Dermis microvascular lymphatic vessel endothelial cell (primary cell): Measurements from ENCODE around the gene RGS5. TPM values are rescaled to one million over a fixed set of nuclear protein-coding genes. Genes with fewer than 3 reads are reported as not detected.

Experiments
- DNase-seq, 2 donors: peaks; one replicate each; pipeline versions ENCODE4 v3.0.0 to v3.0.0-alpha.2; 2010; ENCODE audit warnings: low read depth in 2 of 2
- total RNA-seq: library from RNA; depleted of rRNA; stranded (reverse); fragments of >200 nt; gene quantifications from 2 replicates; pipeline ENCODE4 v1.2.1, GENCODE V29; 2014

The RGS5 gene
- total RNA-seq, 1 donor from 2014 or later, result 1.0 TPM

DNA sequence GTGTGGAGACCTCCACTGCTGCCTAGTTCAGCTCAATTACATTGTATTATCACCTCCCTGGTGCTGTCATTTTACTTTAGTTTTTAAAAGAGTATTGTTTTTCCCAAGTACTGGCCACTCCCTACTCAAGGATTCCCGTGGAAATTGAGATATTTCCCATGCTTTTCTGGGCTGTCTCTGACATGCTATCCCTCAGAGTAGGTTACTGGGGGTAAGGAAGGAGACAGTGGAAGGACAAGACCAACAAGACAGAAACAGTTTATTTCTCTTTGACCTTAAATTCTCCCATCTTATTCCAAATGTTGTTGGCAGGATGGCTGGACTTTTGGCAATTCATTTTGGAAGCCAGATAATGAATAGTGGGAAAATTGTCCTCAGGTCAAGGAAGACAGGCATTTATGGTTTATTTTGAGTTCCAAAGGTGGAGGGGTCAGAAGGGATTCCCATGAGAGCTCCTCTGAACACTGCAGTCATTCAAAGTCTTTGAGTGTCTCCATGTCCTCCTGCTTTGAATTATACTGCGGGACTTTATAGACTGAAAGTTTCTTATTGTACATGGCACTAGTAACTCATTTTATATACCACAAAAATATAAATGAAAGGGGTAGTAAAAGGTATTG is 20.3 kb downstream of the RGS5 start:
- no peak for DNase-seq

DNA sequence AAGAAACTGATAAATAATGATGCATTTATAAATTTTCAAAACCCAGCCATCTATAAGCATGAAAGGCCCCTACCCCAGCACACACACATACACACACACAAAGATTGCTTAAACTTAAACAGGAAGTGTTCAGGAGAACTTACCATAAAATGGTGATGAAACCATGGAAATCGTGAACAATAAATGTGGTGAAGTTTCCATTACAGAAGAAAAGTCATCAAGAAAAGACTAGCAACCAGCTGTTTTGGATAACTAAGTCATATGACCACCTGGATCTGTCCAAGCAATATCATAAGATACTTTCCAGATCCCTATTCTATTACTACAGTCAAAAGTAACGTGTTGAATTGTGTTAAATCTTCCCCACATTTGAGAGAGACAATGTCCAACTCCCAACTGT is 24.1 kb downstream of the RGS5 start:
- no peak for DNase-seq

DNA sequence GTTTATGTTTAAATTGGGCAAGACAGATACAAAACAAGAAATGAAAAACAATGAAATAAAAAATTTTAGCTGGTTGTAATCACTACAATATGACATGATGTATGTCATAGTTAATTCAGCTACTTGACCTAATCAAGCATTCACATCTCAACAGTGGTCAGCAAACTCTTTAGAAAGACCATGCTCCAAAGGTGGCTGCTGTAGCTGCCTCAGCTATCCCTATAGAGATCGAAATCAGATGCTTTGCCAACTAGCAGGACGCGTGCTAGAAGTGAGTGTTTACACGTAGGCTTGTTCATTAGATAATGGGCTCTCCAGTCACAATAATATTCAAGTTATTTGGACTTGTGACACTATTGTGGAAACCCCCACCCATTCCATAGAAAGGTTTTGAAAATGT is 25.9 kb downstream of the RGS5 start:
- no peak for DNase-seq

DNA sequence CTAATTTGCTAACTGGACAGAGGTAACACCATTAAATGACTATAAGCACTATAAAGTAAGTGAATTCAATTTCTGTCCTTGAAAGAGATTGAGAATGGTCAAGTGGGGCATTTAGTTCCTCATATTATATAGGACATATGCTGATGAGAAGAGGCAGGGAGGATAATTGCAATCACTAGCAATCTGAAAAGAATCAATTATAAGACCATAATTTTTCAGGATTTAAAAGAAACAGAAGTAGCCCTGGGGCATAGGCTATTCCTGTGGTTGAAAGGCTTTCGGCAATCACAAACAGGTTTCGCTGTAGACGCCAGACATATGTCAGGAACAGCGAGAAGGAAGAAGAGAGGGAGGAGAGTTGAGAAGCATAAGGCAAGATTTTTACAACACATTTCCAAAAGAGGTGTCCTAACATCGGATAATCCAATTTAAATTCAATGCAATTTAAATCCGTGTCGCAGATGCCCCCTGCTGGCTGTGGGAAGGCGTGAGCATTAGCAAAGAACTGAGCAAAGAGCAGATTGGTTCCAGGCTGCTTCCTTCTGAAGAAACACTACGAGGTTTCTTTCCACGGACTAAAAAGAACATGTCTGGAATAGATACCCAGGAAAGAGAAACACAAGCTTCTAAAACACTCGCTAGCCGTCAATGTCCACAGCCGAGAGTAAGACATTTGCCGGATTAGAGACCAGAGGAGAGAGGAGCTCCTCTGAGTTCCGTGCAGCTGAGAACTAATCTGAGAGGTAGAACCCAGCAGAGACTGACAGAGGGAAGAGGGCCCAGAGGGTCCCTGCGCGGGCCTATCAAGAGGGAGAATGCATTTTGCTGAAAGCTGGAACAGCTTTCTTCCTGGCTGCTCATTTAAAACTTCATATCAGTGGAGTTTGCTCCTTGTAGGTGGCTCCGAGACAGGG is 27.9 kb downstream of the RGS5 start:
- DNase-seq, result peak; percentile 44 to 71

DNA sequence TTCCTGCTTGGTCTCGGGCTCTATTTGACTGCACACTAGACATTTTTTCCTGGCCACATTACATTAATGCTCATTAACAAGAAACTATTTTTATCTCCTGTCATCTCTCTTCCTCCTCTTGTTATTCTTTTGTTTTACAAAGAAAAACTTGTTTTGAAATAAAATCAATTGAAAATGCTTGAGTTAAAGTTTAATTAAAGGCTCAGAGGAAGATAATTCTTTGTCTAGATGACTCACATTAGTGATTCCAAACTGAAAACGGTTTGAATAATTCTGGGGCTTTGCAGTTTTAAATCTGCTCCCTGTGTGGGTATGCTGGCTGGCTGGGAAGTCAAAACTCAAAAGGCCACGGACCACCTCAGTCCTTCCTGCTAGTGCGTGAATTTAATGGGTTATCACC is 29.6 kb downstream of the RGS5 start:
- no peak for DNase-seq

DNA sequence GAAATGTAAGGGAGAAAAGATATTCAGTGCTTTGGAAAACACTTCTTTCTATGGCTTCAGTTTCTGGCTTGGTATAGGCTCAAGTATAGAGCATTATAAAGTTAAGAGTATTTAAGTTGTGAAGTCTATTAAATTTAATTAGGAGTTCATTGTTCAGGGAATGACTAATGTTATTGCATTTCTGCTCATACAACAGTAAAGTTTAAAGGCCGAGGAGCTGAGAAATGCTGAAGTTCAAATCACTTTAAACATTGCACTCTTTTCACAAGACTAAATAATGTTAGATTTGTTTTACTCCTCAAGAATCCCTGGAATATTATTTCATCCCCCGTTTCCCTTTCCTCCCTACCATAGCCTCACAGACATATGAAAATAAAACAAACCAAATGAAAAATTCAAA is 30.1 kb downstream of the RGS5 start:
- peak in 1 of 2 donors; percentile 41 for DNase-seq

DNA sequence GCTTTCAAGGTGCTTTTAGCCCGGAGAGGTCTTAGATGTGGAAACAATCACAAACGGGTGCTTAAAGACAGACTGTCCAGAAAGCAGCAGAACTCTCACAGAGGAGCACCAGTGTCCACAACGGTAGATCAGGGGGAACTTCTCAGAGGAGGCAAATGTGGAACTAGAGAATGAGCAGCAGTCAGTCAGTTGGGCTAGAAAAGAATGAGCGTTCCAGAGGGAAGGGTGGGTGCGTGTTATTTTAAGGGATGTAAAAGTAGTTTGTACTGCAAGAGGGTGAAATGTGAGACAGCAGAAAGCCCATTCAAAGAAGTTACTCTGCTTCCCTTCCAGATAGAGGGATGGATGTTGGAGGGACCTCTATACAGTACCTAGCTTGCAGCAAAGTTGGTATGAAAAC is 30.9 kb downstream of the RGS5 start:
- no peak for DNase-seq

DNA sequence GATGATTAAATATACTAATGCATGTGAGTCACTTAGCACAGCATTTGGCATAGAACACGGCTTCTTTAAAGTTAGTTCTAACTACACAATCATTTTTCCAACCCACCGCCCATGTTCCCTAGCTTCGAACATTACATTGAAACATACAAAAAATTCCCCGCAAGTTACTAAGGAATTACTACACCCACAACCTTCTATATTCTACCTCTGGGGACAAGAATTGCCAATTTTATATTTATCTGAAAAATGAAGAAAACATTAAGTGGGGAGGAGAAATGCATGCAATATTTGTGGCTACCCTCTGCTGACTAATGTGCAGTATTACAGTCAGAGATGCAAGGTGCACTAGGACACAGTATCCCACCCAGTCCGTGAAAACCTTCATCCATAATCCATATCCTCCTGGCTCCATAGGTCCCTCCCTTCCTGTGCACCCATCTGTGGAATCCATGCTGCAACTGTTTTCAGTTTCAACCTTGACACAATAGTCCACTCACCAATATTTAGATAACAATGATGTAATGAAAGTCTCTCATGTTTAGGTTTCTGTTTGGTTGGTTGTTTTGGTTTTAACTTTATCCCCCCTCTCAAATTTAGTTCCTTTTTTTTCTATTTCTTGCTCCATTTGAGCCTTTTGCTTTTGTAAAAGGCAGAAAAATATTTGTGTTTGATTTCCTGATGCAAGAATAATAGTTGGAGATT is 31.6 kb downstream of the RGS5 start:
- DNase-seq, result peak in 1 of 2 donors; percentile 54

DNA sequence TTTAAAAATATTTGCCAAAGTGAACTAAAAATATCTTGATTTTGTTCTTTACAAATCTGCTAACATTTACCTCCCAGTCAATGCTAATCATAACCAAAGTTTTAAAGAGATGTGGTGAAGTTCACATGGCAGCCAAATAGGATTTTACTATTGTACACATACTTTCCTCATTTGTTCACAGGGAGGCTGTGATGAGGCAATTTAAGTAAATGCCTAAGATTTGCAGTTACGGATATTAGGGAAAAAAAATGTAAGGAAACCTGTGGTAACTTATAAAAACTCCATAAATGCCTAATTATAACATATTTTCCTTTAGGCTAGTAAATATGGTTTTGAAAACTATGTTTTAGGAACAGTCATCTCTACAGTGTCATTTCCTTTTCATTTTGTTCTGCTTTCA is 32.4 kb downstream of the RGS5 start:
- DNase-seq, result no peak

DNA sequence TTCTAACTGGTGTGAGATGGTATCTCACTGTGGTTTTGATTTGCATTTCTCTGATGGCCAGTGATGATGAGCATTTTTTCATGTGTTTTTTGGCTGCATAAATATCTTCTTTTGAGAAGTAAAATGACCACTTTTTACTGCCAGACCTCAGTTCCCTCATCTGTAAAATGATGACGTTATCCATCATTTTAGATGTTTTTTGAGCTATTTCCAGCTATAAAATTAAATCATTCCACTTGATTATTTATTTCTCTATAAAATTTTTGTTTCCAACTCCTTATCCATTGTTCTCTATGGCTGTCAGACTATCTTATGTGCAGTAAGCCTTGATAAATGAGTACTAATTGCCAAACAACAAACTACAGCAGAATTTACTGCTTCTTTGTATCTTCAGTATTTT is 33.2 kb downstream of the RGS5 start:
- no peak for DNase-seq

DNA sequence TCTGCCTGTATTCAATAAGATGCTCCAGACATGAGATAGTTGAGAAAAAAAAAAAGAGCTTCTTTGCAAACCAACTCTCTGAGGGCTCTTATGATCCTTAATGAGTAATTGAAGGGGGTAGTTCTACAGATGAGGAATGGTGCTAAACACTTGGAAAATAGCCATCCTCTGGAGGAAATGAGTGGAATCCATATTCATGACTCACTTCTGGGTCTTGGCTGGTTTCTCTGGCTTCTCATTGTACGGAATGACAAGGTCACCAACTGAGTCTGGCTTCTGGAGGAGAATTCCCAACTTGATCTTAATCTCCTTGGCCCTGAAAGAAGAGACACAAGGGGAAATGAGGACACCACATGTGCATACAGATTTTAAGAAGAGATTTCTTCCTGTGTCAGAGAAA is 34.7 kb downstream of the RGS5 start:
- DNase-seq, result peak; percentile 25 to 95

DNA sequence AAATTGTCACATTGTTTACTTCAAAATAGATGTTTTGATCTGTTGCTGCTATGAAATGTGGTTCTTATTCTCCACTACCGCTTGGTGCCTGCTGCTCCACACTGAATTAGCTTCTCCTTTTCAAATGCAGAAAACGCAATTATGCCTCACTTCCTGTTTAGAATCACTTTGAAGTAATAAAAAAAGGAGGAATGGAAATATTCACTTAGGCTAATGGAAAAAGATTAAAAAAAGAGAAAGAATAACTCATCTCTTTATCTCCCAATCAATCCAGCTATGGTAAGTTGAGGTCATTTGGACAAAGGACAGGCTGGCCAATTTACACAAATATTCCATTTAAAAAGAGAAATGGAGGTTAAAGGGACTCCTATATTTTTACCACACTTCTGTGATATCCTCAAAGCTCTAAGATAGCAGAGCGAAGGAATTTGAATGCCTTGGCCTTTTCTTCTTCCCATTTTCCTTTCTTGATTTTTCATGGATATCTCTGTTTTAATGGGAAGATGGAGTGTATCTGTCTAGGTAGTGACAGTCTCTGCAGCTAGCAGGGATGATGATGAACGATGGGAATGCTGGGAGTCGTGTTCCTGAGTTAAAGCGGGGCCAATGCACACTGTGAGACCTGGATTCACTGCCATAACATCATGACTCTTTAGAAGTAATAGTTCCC is 35.7 kb downstream of the RGS5 start:
- peak in 1 of 2 donors; percentile 51 for DNase-seq

DNA sequence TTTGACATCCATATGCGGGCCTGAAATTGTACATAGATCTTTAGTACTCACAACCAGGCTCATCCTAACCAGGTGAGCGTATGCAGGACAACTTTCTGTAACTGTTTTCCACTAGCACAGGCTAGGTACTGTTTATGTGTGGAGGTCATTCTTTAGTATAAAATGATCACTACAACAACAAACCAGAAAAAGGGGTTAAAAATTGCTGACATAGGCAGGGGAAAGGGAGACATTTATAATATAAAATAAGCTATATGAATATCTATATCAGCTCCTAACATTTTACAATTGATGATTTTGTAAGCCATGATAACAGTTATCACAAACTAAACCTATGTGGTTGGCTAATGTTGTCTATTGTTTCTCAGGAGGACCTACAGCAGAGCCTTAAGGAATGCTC is 37.6 kb downstream of the RGS5 start:
- DNase-seq, result no peak

DNA sequence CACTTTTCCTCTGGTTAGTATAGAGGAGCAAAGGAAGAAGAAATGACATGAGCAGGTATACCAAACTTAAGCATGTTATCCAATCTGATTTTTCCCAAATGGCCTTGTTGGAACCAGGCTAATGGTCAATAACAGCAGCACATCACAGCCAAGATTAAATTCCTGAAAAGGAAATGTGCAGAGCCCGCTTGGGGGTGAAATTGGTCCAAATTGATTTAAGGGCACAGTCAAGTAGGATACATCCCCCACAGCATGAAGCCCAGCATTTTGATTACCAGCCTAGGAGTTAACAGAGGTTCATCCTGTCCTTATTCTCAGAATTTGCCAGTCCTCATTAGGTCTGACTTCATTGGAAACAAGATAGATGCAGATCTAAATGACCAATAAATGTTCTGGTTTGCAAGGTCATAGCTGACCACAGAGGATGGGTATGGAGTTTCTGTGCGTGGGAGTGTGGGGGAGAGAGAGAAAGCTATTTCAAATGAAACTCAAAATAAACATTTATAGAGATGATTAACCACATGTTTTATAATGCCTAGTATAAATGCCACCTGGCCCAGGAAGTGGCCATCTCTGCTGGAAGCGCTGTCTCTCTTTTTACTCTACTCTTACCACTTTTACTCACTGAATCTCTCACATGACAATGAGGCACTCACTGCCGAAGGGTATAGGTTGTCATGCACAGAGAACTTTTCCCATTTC is 38.7 kb downstream of the RGS5 start:
- no peak for DNase-seq

DNA sequence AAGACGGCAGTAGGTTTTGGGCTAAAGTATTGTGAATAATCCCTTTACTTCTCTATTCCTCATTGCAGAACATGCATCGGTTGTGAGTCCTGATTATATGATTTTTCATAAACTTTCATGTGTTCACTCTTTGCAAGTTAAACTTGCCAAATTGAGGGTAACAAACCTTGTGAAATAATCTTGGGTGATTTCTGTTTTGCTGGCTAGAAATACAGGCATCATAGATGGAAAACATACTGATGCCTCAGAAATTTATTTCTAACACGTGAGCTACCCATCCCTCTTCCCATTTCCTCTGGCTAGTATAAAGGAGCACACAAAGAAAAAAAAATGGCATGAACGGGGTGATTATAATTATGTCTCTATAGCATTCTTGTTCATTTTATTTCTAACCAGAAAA is 39.6 kb downstream of the RGS5 start:
- DNase-seq, result no peak

DNA sequence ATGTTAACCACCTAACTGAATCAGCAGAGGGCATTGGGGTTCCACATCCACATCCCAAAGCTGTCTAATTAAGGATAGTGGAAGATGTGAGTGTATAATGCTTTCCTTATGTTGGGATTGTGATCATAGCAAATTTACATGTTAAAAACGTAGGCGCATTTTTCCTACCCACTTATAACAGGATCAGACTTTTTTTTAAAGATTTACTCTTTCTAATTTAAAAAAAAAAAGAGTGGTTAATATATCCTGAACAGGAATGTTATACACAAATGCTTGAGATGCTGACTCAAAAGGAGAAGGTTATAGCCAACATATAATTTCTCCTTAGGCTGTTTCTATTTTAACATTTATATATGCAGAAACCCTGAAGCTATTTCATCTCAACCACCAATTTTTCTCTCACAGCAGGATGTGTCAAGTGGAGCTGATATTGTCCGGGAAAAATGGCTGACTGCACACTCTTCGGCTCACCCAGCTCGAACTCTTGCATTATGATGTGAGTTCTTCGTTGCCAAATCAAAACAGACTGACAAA is 40.3 kb downstream of the RGS5 start:
- DNase-seq, result no peak

DNA sequence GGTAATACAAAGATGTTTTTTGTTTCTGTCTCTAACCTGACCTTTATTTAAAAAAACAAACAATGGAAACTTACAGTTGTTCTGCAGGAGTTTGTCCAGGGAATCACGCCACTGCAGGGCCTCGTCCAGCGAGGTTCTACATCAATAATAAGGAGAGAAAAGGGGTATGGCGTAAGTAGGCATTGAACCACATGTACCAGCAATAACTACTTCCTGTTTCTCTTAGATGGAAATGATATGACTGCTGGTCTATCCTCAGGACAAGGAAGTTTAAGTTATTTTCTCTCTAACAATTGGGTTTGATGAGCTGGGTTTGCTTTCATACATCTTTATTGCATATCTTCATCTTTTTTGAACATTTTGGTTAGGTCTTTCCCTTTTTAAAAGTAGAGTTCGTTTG is 40.9 kb downstream of the RGS5 start:
- peak in 1 of 2 donors; percentile 42 for DNase-seq

DNA sequence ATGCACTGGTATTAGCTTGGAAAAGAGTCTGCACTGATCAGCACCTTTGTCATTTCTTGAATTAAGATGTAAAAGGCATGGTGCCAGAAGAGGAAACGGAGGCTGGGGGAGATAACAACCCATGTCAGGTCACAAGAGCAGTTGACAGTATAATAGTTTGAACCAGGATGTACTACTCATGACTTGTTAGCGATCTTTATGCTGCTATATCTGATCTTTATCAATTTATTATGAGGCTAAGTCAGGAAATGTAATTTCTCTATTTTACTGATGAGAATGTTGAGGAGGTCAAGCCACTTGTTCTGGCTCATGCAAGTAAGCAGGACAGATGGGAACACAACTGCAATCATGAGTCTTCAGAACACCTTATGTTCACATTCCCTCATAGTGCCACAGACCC is 41.4 kb downstream of the RGS5 start:
- DNase-seq, result peak in 1 of 2 donors; percentile 74

DNA sequence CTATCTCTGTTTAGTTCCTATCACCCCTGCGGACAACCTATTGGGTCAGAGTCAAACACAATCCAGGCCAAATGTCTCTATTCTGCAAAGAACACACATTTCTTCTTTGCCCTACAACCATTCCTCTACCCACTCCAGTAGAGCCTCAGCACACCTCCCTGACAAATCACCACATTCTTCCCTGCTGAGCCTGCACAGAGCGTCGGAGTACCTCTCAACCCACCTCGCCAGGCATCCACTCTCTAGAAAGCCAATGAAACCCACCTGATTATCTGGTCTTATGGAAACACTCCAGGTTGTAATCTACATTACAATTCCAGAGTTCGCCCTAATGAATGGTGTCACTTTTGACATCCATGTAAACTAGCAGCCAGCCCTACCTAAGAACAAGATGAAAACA is 47.1 kb downstream of the RGS5 start:
- DNase-seq, result no peak

DNA sequence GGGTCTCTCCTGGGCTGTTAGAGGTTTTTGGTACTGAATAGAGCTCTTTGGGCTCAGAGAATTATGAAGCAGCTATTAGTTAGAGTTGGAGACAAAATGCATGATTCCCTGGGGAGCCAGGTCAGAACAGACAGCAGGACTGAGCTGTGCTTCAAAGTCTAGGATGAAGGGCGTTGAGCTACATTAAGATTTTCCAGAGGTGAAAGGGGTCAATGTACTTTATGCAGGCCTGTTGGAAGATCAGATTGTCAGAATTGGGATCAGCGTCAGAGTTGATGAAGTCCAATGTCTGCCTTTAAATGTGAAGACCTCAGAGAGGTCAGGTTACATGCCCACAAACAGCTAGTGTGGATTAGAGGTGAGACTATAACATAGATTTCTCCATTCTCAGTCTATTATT is 53.8 kb downstream of the RGS5 start:
- DNase-seq, result no peak

DNA sequence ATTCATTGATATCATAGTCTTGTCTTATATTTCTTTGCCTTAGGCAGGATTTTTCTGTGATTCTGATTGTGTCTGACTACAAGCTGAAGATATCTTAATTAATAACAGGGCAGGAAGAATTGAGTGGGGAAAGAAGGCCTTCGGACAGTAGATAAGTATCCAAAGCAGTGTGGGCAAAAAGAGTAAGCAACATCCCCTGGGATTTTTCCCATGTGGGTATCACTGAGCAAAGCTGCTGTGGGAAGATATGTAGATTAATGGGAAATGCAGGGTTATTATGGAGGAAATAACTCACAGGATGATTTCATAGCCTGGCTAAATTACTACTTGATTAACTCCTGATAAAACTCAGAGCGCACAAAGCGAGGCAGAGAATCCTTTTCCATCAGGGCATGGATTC is 55.7 kb downstream of the RGS5 start:
- DNase-seq, result peak in 1 of 2 donors; percentile 59
